ENCODE results near the gene POLR2B.

POLR2B gene

DNA sequence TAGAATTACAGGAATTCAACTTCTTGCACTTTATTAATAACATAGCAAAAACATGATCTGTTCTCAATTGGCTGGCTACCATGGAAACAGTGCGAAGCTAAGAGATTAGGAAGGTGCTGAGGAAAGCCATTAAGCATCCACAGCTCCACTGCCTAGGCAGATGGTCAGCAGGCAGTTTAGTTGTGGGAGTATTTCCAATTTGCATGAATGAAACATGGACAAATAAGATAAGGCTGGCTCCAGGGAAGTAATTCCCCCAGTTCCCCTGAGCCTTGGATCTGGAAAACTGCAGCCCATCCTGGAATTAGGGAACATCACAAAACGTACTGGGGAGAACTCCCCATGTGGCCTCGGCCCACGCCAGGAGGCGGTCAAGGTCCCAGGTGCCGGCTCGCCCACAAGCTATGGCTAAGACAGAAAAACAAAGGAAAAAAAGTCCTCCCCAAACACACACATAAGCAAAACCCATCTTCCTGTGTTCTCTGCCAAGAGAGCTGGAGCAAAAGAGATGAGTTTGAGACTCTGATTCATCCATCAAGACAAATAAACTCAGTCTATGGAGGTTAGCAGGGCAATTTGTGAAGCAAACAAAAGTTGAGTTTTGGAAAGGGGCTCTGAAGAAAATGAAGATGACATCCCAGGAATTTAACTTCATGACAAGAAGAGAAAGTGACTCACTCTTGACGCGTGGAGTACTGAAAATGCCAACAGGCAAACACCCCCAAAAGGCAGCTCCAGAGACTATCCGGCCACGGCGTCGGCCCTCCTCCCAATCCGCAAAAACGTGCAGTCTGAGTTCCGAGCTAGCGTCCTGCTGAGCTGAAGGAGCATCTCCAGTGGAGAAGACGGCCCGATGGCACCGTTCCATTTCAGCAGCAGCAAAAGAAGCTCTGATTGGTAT lies 86.4 kb downstream of the POLR2B start:
- H3K4me3 ChIP-seq (ENCODE audit: insufficient read depth, low read depth, low read length), result no peak overlapping the region
- no peaks in the 10 kb centered on the region for H3K36me3 ChIP-seq (ENCODE audit: control insufficient read depth, insufficient read depth, low read length)
- WGBS, 2 experiments, result 91 to 93% methylated on average over 20 of the region's 20 CpGs
- H3K27me3 ChIP-seq (ENCODE audit: control insufficient read depth, insufficient read depth, low read length, poor library complexity, severe bottlenecking), result no peaks in the 10 kb centered on the region
- no peak overlapping the region for H3K27ac ChIP-seq (ENCODE audit: insufficient read depth, low read depth, low read length, poor library complexity, severe bottlenecking)
- H3K9me3 ChIP-seq (ENCODE audit: control insufficient read depth, low read length), result no peaks in the 10 kb centered on the region
- no peaks in the 10 kb centered on the region for H3K4me1 ChIP-seq (ENCODE audit: control insufficient read depth, insufficient read depth, low read length)

DNA sequence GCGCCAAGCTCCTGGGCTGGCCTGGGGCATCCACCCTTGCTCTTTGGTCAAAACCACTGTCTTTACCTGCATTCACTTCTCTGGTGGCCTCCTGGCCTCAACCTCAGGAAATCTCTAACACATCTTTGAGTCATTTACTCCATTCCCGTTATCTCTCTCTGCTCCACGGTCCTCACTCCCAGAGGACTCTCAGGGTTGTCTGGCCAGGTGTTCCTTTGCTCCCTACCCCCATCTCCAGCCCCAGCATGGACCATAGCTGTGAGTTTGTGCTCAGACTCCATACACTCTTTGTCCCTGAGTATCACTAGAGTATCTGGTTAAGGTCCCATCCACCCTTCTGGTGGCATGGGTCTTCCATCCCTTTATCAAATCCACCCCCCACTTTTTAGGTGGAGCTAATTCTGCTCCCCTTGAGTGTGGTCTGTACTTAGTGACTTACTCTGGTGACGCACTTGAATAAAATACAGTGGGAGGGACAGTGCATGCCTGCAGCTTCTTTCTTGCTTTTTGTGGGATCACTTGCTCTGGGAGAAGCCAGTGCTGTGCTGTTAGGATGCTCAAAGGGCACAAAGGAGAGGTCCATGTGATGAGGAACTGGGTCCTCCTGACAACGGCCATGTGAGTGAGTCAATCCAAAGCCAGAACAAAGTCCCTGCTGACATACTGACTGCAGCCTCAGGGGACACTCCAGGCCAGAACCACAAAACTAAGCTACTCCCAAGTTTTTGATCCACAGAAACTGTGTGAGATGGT lies 87.2 kb downstream of the POLR2B start:
- H3K9me3 ChIP-seq (ENCODE audit: control insufficient read depth, low read length), result no peaks in the 10 kb centered on the region
- H3K4me1 ChIP-seq (ENCODE audit: control insufficient read depth, insufficient read depth, low read length), result no peaks in the 10 kb centered on the region
- H3K27ac ChIP-seq (ENCODE audit: insufficient read depth, low read depth, low read length, poor library complexity, severe bottlenecking), result no peak overlapping the region
- no peaks in the 10 kb centered on the region for H3K36me3 ChIP-seq (ENCODE audit: control insufficient read depth, insufficient read depth, low read length)
- no peaks in the 10 kb centered on the region for H3K27me3 ChIP-seq (ENCODE audit: control insufficient read depth, insufficient read depth, low read length, poor library complexity, severe bottlenecking)
- 96 to 98% methylated on average over 5 of the region's 5 CpGs for WGBS, 2 experiments
- no peak overlapping the region for H3K4me3 ChIP-seq (ENCODE audit: insufficient read depth, low read depth, low read length)

DNA sequence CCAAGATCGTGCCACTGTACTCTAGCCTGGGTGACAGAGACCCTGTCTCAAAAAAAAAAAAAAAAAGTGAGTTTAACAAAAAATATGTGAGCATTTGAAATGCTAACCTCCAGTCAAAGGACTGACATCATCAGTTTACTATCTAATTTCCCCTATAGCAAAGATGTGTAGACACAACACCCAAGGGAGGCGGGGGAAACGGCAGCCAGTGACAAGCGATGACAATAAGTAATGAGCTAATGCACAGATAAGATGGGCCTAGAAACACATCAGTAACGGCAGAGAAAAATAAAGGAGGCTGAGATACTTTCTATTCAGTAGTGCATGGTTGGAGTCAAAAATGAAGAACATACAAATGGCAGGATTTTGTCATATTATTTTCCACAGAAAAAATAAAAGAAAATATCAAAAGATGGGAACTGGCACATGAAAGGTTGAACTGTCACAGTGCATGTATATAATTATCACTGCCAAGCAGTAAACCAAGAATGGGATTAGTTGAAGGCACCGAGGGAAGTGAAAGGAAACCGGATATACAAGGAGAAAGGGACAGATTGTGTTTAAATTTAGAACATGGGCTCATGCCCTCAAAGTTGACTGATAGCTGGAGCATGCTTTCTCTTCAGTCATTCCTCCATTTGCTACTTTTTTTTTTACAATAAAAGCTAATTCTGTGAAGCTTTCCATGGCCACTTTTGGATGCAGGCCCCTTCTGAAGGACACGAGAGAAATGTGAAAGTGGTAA lies 89.7 kb downstream of the POLR2B start:
- 89 to 90% methylated on average over 8 of the region's 8 CpGs for whole genome bisulfite sequencing, 2 experiments
- Histone ChIP-seq H3K27me3 (ENCODE audit: control insufficient read depth, insufficient read depth, low read length, poor library complexity, severe bottlenecking) (no peaks in the 10 kb centered on the region), H3K4me3 (ENCODE audit: insufficient read depth, low read depth, low read length) (no peak overlapping the region), H3K36me3 (ENCODE audit: control insufficient read depth, insufficient read depth, low read length) (no peaks in the 10 kb centered on the region), H3K27ac (ENCODE audit: insufficient read depth, low read depth, low read length, poor library complexity, severe bottlenecking) (no peak overlapping the region), H3K4me1 (ENCODE audit: control insufficient read depth, insufficient read depth, low read length) (no peaks in the 10 kb centered on the region), H3K9me3 (ENCODE audit: control insufficient read depth, low read length) (no peaks in the 10 kb centered on the region)

DNA sequence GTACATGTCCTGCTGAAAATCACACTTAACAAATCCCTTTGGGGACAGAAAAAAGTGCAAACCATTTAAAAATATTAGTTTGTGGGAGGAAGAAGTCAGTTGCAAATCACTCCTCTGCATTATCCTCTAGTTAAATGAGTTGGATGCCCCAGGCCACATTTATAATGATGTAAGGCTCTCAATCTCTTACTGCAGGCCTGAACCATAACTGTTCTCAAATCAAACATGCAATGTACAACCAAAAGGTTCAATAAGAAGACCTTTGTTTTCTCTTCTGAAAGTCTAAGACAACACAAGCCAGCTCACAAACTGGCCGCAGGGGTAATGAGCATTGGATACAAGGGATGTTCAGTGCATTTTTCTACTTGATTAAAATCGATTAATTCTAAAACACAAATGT lies 91.8 kb downstream of the POLR2B start:
- Histone ChIP-seq H3K4me3 (ENCODE audit: insufficient read depth, low read depth, low read length) (no peak overlapping the region), H3K4me1 (ENCODE audit: control insufficient read depth, insufficient read depth, low read length) (no peaks in the 10 kb centered on the region), H3K27me3 (ENCODE audit: control insufficient read depth, insufficient read depth, low read length, poor library complexity, severe bottlenecking) (no peaks in the 10 kb centered on the region), H3K9me3 (ENCODE audit: control insufficient read depth, low read length) (no peaks in the 10 kb centered on the region), H3K27ac (ENCODE audit: insufficient read depth, low read depth, low read length, poor library complexity, severe bottlenecking) (no peak overlapping the region), H3K36me3 (ENCODE audit: control insufficient read depth, insufficient read depth, low read length) (no peaks in the 10 kb centered on the region)
- 86% methylated on average over 2 of the region's 2 CpGs; no CpG with 5 or more reads in 1 of the 2 experiments for WGBS, 2 experiments

DNA sequence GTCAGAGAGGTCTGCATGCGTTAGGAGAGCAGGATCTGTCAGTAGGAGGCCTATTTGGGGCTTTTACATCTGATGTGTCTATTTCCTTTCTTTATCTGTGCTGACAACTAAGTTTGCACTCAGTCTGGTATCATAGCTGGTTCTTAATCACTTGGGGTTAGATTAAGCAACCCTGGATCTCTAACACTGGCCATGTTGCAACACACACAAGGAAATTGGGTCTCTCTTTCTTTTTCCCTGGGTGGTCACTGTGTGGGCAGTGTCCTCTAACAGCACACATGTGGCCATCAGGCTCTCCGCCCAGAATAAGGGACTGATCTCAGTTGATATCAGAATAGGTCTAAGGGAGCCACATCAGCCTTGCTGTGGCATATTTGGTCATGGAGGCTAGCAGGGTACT lies 92.6 kb downstream of the POLR2B start:
- 88 to 95% methylated on average over 2 of the region's 2 CpGs for WGBS, 2 experiments
- no peaks in the 10 kb centered on the region for H3K9me3 ChIP-seq (ENCODE audit: control insufficient read depth, low read length)
- H3K4me3 ChIP-seq (ENCODE audit: insufficient read depth, low read depth, low read length), result no peak overlapping the region
- H3K36me3 ChIP-seq (ENCODE audit: control insufficient read depth, insufficient read depth, low read length), result no peaks in the 10 kb centered on the region
- H3K27me3 ChIP-seq (ENCODE audit: control insufficient read depth, insufficient read depth, low read length, poor library complexity, severe bottlenecking), result no peaks in the 10 kb centered on the region
- no peaks in the 10 kb centered on the region for H3K4me1 ChIP-seq (ENCODE audit: control insufficient read depth, insufficient read depth, low read length)
- no peak overlapping the region for H3K27ac ChIP-seq (ENCODE audit: insufficient read depth, low read depth, low read length, poor library complexity, severe bottlenecking)

DNA sequence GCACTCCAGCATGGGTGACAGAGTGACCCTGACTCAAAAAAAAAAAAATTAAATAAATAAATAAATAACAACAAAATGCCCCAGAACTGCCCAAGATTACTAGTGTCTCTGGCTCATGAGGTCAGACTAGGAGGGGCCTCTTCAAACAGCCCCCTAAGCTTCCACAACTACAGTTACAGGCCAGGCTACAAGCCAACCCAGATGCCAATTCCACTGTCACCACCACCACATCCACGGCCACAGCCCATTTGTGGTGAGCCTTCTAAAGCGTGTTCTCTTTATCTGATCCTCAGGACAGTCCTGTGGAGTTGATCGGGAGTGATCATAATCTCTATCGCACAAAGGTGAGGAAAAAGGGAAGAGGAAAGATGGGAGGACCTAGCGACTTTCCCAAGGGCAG lies 94.9 kb downstream of the POLR2B start:
- H3K27me3 ChIP-seq (ENCODE audit: control insufficient read depth, insufficient read depth, low read length, poor library complexity, severe bottlenecking), result no peaks in the 10 kb centered on the region
- no peaks in the 10 kb centered on the region for H3K36me3 ChIP-seq (ENCODE audit: control insufficient read depth, insufficient read depth, low read length)
- no peak overlapping the region for H3K4me3 ChIP-seq (ENCODE audit: insufficient read depth, low read depth, low read length)
- no peak overlapping the region for H3K27ac ChIP-seq (ENCODE audit: insufficient read depth, low read depth, low read length, poor library complexity, severe bottlenecking)
- peaks cover 5% of the 10 kb centered on the region for H3K4me1 ChIP-seq (ENCODE audit: control insufficient read depth, insufficient read depth, low read length)
- 85 to 87% methylated on average over 5 of the region's 5 CpGs for WGBS, 2 experiments
- H3K9me3 ChIP-seq (ENCODE audit: control insufficient read depth, low read length), result no peaks in the 10 kb centered on the region

DNA sequence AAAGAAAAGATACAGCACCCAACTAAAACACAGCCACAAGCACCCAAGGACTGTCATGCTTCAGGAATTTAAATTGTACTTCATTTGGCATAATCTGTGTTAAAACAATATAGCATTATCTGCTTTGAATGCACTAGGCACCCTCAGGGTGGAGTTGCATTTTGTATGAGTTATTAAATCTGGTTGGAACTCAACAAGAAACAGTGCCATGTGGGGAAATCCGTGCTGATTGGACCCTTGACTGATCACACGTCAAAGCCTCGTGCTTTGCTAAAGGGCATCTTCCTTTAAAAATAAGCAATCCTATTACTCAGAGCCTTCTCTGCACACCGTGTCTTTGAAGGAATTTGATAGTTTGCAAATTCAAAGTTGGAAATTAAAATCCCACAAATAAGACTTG lies 96.0 kb downstream of the POLR2B start:
- WGBS, 2 experiments, result 61 to 79% methylated on average over 3 to 4 of the region's 4 CpGs
- no peak overlapping the region for H3K27ac ChIP-seq (ENCODE audit: insufficient read depth, low read depth, low read length, poor library complexity, severe bottlenecking)
- no peaks in the 10 kb centered on the region for H3K36me3 ChIP-seq (ENCODE audit: control insufficient read depth, insufficient read depth, low read length)
- H3K9me3 ChIP-seq (ENCODE audit: control insufficient read depth, low read length), result no peaks in the 10 kb centered on the region
- H3K4me1 ChIP-seq (ENCODE audit: control insufficient read depth, insufficient read depth, low read length), result peaks cover 12% of the 10 kb centered on the region
- no peaks in the 10 kb centered on the region for H3K27me3 ChIP-seq (ENCODE audit: control insufficient read depth, insufficient read depth, low read length, poor library complexity, severe bottlenecking)
- no peak overlapping the region for H3K4me3 ChIP-seq (ENCODE audit: insufficient read depth, low read depth, low read length)

DNA sequence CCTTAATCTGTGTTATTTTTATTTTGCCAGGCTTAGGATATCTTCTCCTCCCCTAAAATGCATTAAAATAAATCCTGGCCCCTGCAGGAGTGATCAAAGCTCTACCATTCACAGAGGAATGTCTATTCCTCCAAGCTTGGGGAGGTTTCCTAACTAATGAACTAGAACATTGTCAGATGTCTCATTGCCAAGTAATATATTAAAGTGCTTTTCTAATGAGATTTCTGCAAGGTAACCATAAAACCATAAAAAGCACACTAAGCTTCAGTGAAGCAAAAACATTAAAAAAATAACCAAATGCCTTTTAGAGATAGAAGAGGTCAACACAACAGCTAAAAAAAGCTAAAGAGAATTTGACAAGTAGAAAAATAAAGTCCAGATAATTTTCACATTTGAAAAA lies 96.7 kb downstream of the POLR2B start:
- Histone ChIP-seq H3K36me3 (ENCODE audit: control insufficient read depth, insufficient read depth, low read length) (no peaks in the 10 kb centered on the region), H3K4me3 (ENCODE audit: insufficient read depth, low read depth, low read length) (no peak overlapping the region), H3K4me1 (ENCODE audit: control insufficient read depth, insufficient read depth, low read length) (peaks cover 12% of the 10 kb centered on the region), H3K9me3 (ENCODE audit: control insufficient read depth, low read length) (no peaks in the 10 kb centered on the region), H3K27me3 (ENCODE audit: control insufficient read depth, insufficient read depth, low read length, poor library complexity, severe bottlenecking) (no peaks in the 10 kb centered on the region), H3K27ac (ENCODE audit: insufficient read depth, low read depth, low read length, poor library complexity, severe bottlenecking) (no peak overlapping the region)

DNA sequence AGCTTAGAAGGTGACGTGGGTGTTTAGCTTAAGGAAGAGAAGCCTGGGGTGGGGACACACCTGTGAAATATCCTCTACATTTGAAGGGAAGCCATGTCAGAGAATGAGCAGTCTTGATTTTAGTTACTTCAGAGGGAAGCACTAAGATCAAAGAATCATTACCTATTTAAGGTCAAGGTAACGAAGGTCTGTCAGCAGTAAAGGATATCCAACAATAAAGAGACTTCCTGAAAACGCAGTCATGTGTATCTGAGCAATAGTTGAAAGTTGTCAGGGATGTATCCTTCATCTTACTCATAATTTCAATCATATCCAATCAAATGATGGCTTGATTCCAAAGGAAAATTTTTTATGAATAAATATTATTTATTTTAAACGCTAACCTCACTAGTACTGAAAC lies 98.0 kb downstream of the POLR2B start:
- Histone ChIP-seq H3K27me3 (ENCODE audit: control insufficient read depth, insufficient read depth, low read length, poor library complexity, severe bottlenecking) (no peaks in the 10 kb centered on the region), H3K9me3 (ENCODE audit: control insufficient read depth, low read length) (no peaks in the 10 kb centered on the region), H3K4me3 (ENCODE audit: insufficient read depth, low read depth, low read length) (no peak overlapping the region), H3K27ac (ENCODE audit: insufficient read depth, low read depth, low read length, poor library complexity, severe bottlenecking) (no peak overlapping the region), H3K36me3 (ENCODE audit: control insufficient read depth, insufficient read depth, low read length) (no peaks in the 10 kb centered on the region), H3K4me1 (ENCODE audit: control insufficient read depth, insufficient read depth, low read length) (peaks cover 12% of the 10 kb centered on the region)
- WGBS, 2 experiments, result 75 to 80% methylated on average over 2 to 3 of the region's 4 CpGs
